Measurements from ENCODE around the gene AGXT2.

The AGXT2 gene

GRCh38 chr5:35047785-35048404, at the start of gene AGXT2:
Gene AGXT2 (minus strand): TSS chr5:35047949. CDS start chr5:35047892, 57 bp downstream.
- no peak within 1 kb of the TSS for H3K27ac ChIP-seq (ENCODE audit: low read depth, low read length)
- H3K27me3 ChIP-seq (ENCODE audit: control insufficient read depth, insufficient read depth, low read length), result no peaks in the 10 kb centered on the region
- H3K9me3 ChIP-seq (ENCODE audit: control insufficient read depth, insufficient read depth, low read length), result no peaks in the 10 kb centered on the region
- no peak within 1 kb of the TSS for H3K9ac ChIP-seq (ENCODE audit: low read depth, low read length)
- H3K4me3 ChIP-seq (ENCODE audit: low read depth, low read length), result no peak within 1 kb of the TSS
- peaks cover 2% of the 10 kb centered on the region for H3K4me1 ChIP-seq (ENCODE audit: control insufficient read depth, insufficient read depth, low read length)
- no peaks in the 10 kb centered on the region for H3K36me3 ChIP-seq (ENCODE audit: control insufficient read depth, insufficient read depth, low read length)

- Histone ChIP-seq H3K36me3 (ENCODE audit: control insufficient read depth, insufficient read depth, low read length) (no peaks in the 10 kb centered on the region), H3K9me3 (ENCODE audit: control insufficient read depth, insufficient read depth, low read length) (no peaks in the 10 kb centered on the region), H3K4me3 (ENCODE audit: low read depth, low read length) (no peak overlapping the region), H3K27me3 (ENCODE audit: control insufficient read depth, insufficient read depth, low read length) (no peaks in the 10 kb centered on the region), H3K9ac (ENCODE audit: low read depth, low read length) (no peak overlapping the region), H3K27ac (ENCODE audit: low read depth, low read length) (no peak overlapping the region), H3K4me1 (ENCODE audit: control insufficient read depth, insufficient read depth, low read length) (0 out of 2 replicates have a peak, but pooled peaks cover under 1% of the 10 kb centered on the region)
Measured at GRCh38 chr5:35096932-35097331, 49.2 kb upstream of the AGXT2 start.

- no peaks in the 10 kb centered on the region for H3K36me3 ChIP-seq (ENCODE audit: control insufficient read depth, insufficient read depth, low read length)
- H3K4me1 ChIP-seq (ENCODE audit: control insufficient read depth, insufficient read depth, low read length), result peaks cover 8% of the 10 kb centered on the region; the same call in 1 of the 2 replicates
- H3K9me3 ChIP-seq (ENCODE audit: control insufficient read depth, insufficient read depth, low read length), result no peaks in the 10 kb centered on the region
- H3K27me3 ChIP-seq (ENCODE audit: control insufficient read depth, insufficient read depth, low read length), result no peaks in the 10 kb centered on the region
- H3K27ac ChIP-seq (ENCODE audit: low read depth, low read length), result no peak overlapping the region
- H3K4me3 ChIP-seq (ENCODE audit: low read depth, low read length), result no peak overlapping the region
- no peak overlapping the region for H3K9ac ChIP-seq (ENCODE audit: low read depth, low read length)
Measured at GRCh38 chr5:35096216-35096615, 48.5 kb upstream of the AGXT2 start.

- no peaks in the 10 kb centered on the region for H3K36me3 ChIP-seq (ENCODE audit: control insufficient read depth, insufficient read depth, low read length)
- H3K9me3 ChIP-seq (ENCODE audit: control insufficient read depth, insufficient read depth, low read length), result no peaks in the 10 kb centered on the region
- no peak overlapping the region for H3K27ac ChIP-seq (ENCODE audit: low read depth, low read length)
- no peaks in the 10 kb centered on the region for H3K27me3 ChIP-seq (ENCODE audit: control insufficient read depth, insufficient read depth, low read length)
- peaks cover 11% of the 10 kb centered on the region; the same call in 1 of the 2 replicates for H3K4me1 ChIP-seq (ENCODE audit: control insufficient read depth, insufficient read depth, low read length)
- H3K9ac ChIP-seq (ENCODE audit: low read depth, low read length), result no peak overlapping the region
- no peak overlapping the region for H3K4me3 ChIP-seq (ENCODE audit: low read depth, low read length)
Measured at GRCh38 chr5:35095366-35095765, 47.6 kb upstream of the AGXT2 start.

GRCh38 chr5:35094948-35095347, 47.2 kb upstream of the AGXT2 start:
- no peaks in the 10 kb centered on the region for H3K9me3 ChIP-seq (ENCODE audit: control insufficient read depth, insufficient read depth, low read length)
- H3K9ac ChIP-seq (ENCODE audit: low read depth, low read length), result no peak overlapping the region
- no peaks in the 10 kb centered on the region for H3K36me3 ChIP-seq (ENCODE audit: control insufficient read depth, insufficient read depth, low read length)
- H3K27me3 ChIP-seq (ENCODE audit: control insufficient read depth, insufficient read depth, low read length), result no peaks in the 10 kb centered on the region
- peaks cover 11% of the 10 kb centered on the region; the same call in 1 of the 2 replicates for H3K4me1 ChIP-seq (ENCODE audit: control insufficient read depth, insufficient read depth, low read length)
- H3K4me3 ChIP-seq (ENCODE audit: low read depth, low read length), result no peak overlapping the region
- no peak overlapping the region for H3K27ac ChIP-seq (ENCODE audit: low read depth, low read length)

- H3K36me3 ChIP-seq (ENCODE audit: control insufficient read depth, insufficient read depth, low read length), result no peaks in the 10 kb centered on the region
- H3K27ac ChIP-seq (ENCODE audit: low read depth, low read length), result no peak overlapping the region
- H3K4me1 ChIP-seq (ENCODE audit: control insufficient read depth, insufficient read depth, low read length), result peaks cover 11% of the 10 kb centered on the region; the same call in 1 of the 2 replicates
- no peaks in the 10 kb centered on the region for H3K9me3 ChIP-seq (ENCODE audit: control insufficient read depth, insufficient read depth, low read length)
- no peak overlapping the region for H3K4me3 ChIP-seq (ENCODE audit: low read depth, low read length)
- no peak overlapping the region for H3K9ac ChIP-seq (ENCODE audit: low read depth, low read length)
- no peaks in the 10 kb centered on the region for H3K27me3 ChIP-seq (ENCODE audit: control insufficient read depth, insufficient read depth, low read length)
Measured at GRCh38 chr5:35092703-35093102, 45.0 kb upstream of the AGXT2 start.

GRCh38 chr5:35091704-35092103, 44.0 kb upstream of the AGXT2 start:
- Histone ChIP-seq H3K27me3 (ENCODE audit: control insufficient read depth, insufficient read depth, low read length) (no peaks in the 10 kb centered on the region), H3K9me3 (ENCODE audit: control insufficient read depth, insufficient read depth, low read length) (no peaks in the 10 kb centered on the region), H3K4me3 (ENCODE audit: low read depth, low read length) (no peak overlapping the region), H3K36me3 (ENCODE audit: control insufficient read depth, insufficient read depth, low read length) (no peaks in the 10 kb centered on the region), H3K4me1 (ENCODE audit: control insufficient read depth, insufficient read depth, low read length) (peaks cover 11% of the 10 kb centered on the region; the same call in 1 of the 2 replicates), H3K27ac (ENCODE audit: low read depth, low read length) (no peak overlapping the region), H3K9ac (ENCODE audit: low read depth, low read length) (no peak overlapping the region)

- Histone ChIP-seq H3K36me3 (ENCODE audit: control insufficient read depth, insufficient read depth, low read length) (no peaks in the 10 kb centered on the region), H3K27me3 (ENCODE audit: control insufficient read depth, insufficient read depth, low read length) (no peaks in the 10 kb centered on the region), H3K4me3 (ENCODE audit: low read depth, low read length) (no peak overlapping the region), H3K9ac (ENCODE audit: low read depth, low read length) (no peak overlapping the region), H3K27ac (ENCODE audit: low read depth, low read length) (no peak overlapping the region), H3K9me3 (ENCODE audit: control insufficient read depth, insufficient read depth, low read length) (no peaks in the 10 kb centered on the region), H3K4me1 (ENCODE audit: control insufficient read depth, insufficient read depth, low read length) (peaks cover 11% of the 10 kb centered on the region; the same call in 1 of the 2 replicates)
Measured at GRCh38 chr5:35089334-35090314, 41.9 kb upstream of the AGXT2 start.

- Histone ChIP-seq H3K36me3 (ENCODE audit: control insufficient read depth, insufficient read depth, low read length) (no peaks in the 10 kb centered on the region), H3K27me3 (ENCODE audit: control insufficient read depth, insufficient read depth, low read length) (no peaks in the 10 kb centered on the region), H3K4me3 (ENCODE audit: low read depth, low read length) (no peak overlapping the region), H3K4me1 (ENCODE audit: control insufficient read depth, insufficient read depth, low read length) (peaks cover 11% of the 10 kb centered on the region; the same call in 1 of the 2 replicates), H3K27ac (ENCODE audit: low read depth, low read length) (no peak overlapping the region), H3K9me3 (ENCODE audit: control insufficient read depth, insufficient read depth, low read length) (no peaks in the 10 kb centered on the region), H3K9ac (ENCODE audit: low read depth, low read length) (no peak overlapping the region)
Measured at GRCh38 chr5:35087991-35088390, 40.2 kb upstream of the AGXT2 start.

GRCh38 chr5:35083150-35083549, 35.4 kb upstream of the AGXT2 start:
- H3K27me3 ChIP-seq (ENCODE audit: control insufficient read depth, insufficient read depth, low read length), result no peaks in the 10 kb centered on the region
- H3K36me3 ChIP-seq (ENCODE audit: control insufficient read depth, insufficient read depth, low read length), result no peaks in the 10 kb centered on the region
- no peaks in the 10 kb centered on the region for H3K9me3 ChIP-seq (ENCODE audit: control insufficient read depth, insufficient read depth, low read length)
- H3K4me1 ChIP-seq (ENCODE audit: control insufficient read depth, insufficient read depth, low read length), result no peaks in the 10 kb centered on the region
- no peak overlapping the region for H3K9ac ChIP-seq (ENCODE audit: low read depth, low read length)
- H3K4me3 ChIP-seq (ENCODE audit: low read depth, low read length), result no peak overlapping the region
- H3K27ac ChIP-seq (ENCODE audit: low read depth, low read length), result no peak overlapping the region

- no peaks in the 10 kb centered on the region for H3K27me3 ChIP-seq (ENCODE audit: control insufficient read depth, insufficient read depth, low read length)
- H3K27ac ChIP-seq (ENCODE audit: low read depth, low read length), result no peak overlapping the region
- no peak overlapping the region for H3K4me3 ChIP-seq (ENCODE audit: low read depth, low read length)
- H3K36me3 ChIP-seq (ENCODE audit: control insufficient read depth, insufficient read depth, low read length), result no peaks in the 10 kb centered on the region
- H3K9me3 ChIP-seq (ENCODE audit: control insufficient read depth, insufficient read depth, low read length), result no peaks in the 10 kb centered on the region
- no peaks in the 10 kb centered on the region for H3K4me1 ChIP-seq (ENCODE audit: control insufficient read depth, insufficient read depth, low read length)
- no peak overlapping the region for H3K9ac ChIP-seq (ENCODE audit: low read depth, low read length)
Measured at GRCh38 chr5:35082530-35082929, 34.8 kb upstream of the AGXT2 start.

Data from HUES48 (cell line).